ENCODE data around the gene TP53TG3C.
"Not testable (repeated sequence)": the region's sequence is repeated elsewhere in the genome, so short reads cannot be mapped to it uniquely, and the experiment has no call there.

Gene TP53TG3C, protein sequence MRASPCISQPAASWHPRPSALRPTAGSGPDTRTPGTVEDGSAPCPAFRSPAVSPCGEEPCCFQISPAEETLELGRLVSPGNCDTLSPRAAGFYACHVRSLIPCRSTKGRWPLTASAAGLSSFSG

GRCh38 chr16:33193926-33194325, at the start of gene TP53TG3C:
TP53TG3C (plus strand) TSS chr16:33194226; CDS start chr16:33194294, 68 bp downstream.
- not testable (repeated sequence) for DNase-seq
